Thyroid gland (tissue), 4 donors: ENCODE data around the gene BRS3. TPM values are rescaled to one million over a fixed set of nuclear protein-coding genes. Genes with fewer than 3 reads are reported as not detected.
A peak's percentile ranks its signal among the peaks of the same experiment; 100 is the strongest.

Experiments
- DNase-seq, 2 donors: peaks; one replicate each; pipeline ENCODE4 v3.0.0-alpha.2; 2019
- H3K27ac ChIP-seq, 3 donors: fragments of 200-600 bp; sonication (generic); 1 replicate in 2 of 3; 2 replicates in 1 of 3; pipeline ENCODE4 v1.5.1; 2016 to 2019; ENCODE audit warnings: mild to moderate bottlenecking in 1 of 3, moderate library complexity in 1 of 3
- H3K27me3 ChIP-seq: fragments of 200-600 bp; sonication (generic); one replicate; pipeline ENCODE4 v1.5.1; 2019
- H3K36me3 ChIP-seq, 2 donors: fragments of 200-600 bp; sonication (generic); one replicate each; pipeline ENCODE4 v1.5.1; 2016 to 2019
- H3K4me1 ChIP-seq, 2 donors: fragments of 200-600 bp; sonication (generic); one replicate each; pipeline ENCODE4 v1.5.1; 2017 to 2019
- H3K4me3 ChIP-seq, 3 donors: fragments of 200-600 bp; sonication (generic); replicated peaks in 1 of 3; 1 replicate in 2 of 3; 2 replicates in 1 of 3; pipeline ENCODE4 v1.5.1; 2016; ENCODE audit warnings: mild to moderate bottlenecking in 1 of 3
- H3K9me3 ChIP-seq: fragments of 200-600 bp; sonication (generic); one replicate; pipeline ENCODE4 v1.5.1; 2017
- POLR2A ChIP-seq, 2 donors: fragments of 450-650 bp; IDR thresholded peaks; one replicate each; pipeline ENCODE4 v1.6.1; 2017; ENCODE audit warnings: antibody characterized with exemption in 2 of 2, mild to moderate bottlenecking in 2 of 2, moderate library complexity in 1 of 2
- WGBS, 2 donors: methylation state at CpG; one replicate each; pipeline ENCODE4 v1.1.5; 2017; 5-methylcytosine and 5-hydroxymethylcytosine counted together
- intact Hi-C: fragments of 100-400 bp; cut with DNase I; formaldehyde crosslinking; loops from one replicate; pipeline ENCODE4 v1.15.1; 2023
- total RNA-seq, 4 donors: library from RNA; depleted of rRNA; stranded (reverse); fragments of >200 nt; gene quantifications; one replicate each; pipeline ENCODE4 v1.2.3, GENCODE V29; 2016
- TF ChIP-seq, protein P1 (sequence below), 6 experiments: fragments of 200-600 bp in 3 of 6; fragments of 450-650 bp in 3 of 6; sonication (generic) in 3 of 6; IDR thresholded peaks; one replicate each; pipeline ENCODE4 v1.5.1; 2016 to 2019; ENCODE audit warnings: antibody characterized with exemption in 6 of 6, mild to moderate bottlenecking in 2 of 6, inconsistent platforms in 1 of 6, moderate library complexity in 1 of 6

Gene BRS3
- total RNA-seq, 4 donors from 2014 or later = not detected

DNA sequence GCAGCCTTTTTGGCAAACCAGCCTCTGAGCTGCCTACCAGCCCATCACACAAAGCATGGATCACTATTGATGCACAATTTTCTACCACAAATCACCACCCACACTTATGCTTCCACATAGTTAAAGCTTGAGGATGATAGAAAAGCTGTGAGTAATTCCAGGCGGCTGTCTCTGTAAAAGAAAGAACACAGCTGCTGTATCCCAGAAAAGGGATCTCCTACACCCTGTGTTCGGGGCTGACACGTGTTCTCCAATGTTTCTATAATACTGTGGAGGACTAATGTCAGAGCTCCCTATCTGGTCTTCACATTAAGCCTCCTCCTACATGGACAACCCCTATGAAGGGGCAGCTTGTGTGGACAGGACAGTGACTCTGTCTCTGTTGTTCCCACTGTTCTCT is 12.5 kb upstream of the BRS3 start:
- intact Hi-C loops = no loop called here
- WGBS, 2 donors = 90 to 100% methylated on average over 1 to 3 of the region's 3 CpGs
- H3K9me3 ChIP-seq = no peaks in the 10 kb centered on the region
- no peaks in the 10 kb centered on the region for H3K27me3 ChIP-seq
- no peak overlapping the region for H3K4me3 ChIP-seq
- no peaks in the 10 kb centered on the region for H3K36me3 ChIP-seq
- no peak for DNase-seq
- no peak for TF ChIP-seq POLR2A (IDR thresholded peaks at IDR 0.05)
- TF ChIP-seq, protein P1, sequence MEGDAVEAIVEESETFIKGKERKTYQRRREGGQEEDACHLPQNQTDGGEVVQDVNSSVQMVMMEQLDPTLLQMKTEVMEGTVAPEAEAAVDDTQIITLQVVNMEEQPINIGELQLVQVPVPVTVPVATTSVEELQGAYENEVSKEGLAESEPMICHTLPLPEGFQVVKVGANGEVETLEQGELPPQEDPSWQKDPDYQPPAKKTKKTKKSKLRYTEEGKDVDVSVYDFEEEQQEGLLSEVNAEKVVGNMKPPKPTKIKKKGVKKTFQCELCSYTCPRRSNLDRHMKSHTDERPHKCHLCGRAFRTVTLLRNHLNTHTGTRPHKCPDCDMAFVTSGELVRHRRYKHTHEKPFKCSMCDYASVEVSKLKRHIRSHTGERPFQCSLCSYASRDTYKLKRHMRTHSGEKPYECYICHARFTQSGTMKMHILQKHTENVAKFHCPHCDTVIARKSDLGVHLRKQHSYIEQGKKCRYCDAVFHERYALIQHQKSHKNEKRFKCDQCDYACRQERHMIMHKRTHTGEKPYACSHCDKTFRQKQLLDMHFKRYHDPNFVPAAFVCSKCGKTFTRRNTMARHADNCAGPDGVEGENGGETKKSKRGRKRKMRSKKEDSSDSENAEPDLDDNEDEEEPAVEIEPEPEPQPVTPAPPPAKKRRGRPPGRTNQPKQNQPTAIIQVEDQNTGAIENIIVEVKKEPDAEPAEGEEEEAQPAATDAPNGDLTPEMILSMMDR (IDR thresholded peaks at IDR 0.05) = no peak
- H3K27ac ChIP-seq = no peak overlapping the region
- peaks cover 16 to 28% of the 10 kb centered on the region in 2 donors for H3K4me1 ChIP-seq

DNA sequence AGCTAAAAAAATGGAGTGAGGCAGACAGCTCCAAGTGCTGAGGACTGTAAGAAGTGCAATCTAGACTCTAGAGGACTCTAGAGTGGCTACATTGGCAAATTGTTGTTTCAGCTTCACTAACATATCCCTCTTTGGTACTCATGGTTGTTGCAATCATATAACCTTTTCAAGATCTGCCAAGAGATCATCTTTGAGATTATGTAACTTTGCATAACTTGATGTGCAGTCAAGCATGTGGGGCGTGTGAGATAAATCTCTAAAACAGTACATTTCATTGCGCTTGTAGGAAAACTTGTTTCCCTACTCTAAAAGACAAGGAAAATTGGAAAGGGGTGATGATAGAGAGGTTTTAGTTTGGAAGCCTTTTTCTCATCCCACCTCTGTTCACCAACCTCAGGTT is 11.2 kb upstream of the BRS3 start:
- TF ChIP-seq, protein P1 (IDR thresholded peaks at IDR 0.05) = no peak
- TF ChIP-seq POLR2A (IDR thresholded peaks at IDR 0.05) = no peak
- H3K4me1 ChIP-seq = peaks cover 28 to 40% of the 10 kb centered on the region in 2 donors
- H3K9me3 ChIP-seq = no peaks in the 10 kb centered on the region
- DNase-seq = no peak
- WGBS, 2 donors = 37 to 63% methylated on average over 2 of the region's 2 CpGs
- H3K27ac ChIP-seq = peak overlapping the region in 1 of 3 donors; percentile 5
- no peaks in the 10 kb centered on the region for H3K27me3 ChIP-seq
- H3K4me3 ChIP-seq = no peak overlapping the region
- H3K36me3 ChIP-seq = no peaks in the 10 kb centered on the region
- intact Hi-C loops = no loop called here

DNA sequence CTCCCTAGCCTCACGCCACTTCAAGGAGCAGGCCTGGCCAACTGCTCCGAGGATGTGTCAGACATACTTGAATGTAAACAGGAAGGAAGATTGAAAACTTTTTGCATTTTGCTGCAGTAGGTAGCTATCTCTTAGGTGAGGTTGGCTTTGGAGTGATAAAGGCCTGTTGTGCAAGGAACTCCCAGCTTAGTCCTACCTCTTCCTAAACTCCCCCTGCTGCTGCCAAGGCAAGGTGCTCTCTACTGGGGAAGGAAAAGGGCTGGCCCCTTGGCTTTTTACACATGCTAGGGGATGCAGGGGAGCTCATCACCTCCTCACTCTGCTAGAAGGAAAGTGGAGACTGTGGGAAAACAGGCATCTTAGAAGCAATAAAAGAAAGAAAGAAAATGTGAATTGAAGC is 10.7 kb upstream of the BRS3 start:
- H3K36me3 ChIP-seq = no peaks in the 10 kb centered on the region
- H3K4me1 ChIP-seq = peaks cover 34 to 46% of the 10 kb centered on the region in 2 donors
- intact Hi-C loops = no loop called here
- H3K27me3 ChIP-seq = no peaks in the 10 kb centered on the region
- no peak for DNase-seq
- H3K4me3 ChIP-seq = no peak overlapping the region
- WGBS, 2 donors = 49 to 75% methylated on average over 2 of the region's 2 CpGs
- peak overlapping the region in 1 of 3 donors; percentile 5 for H3K27ac ChIP-seq
- H3K9me3 ChIP-seq = no peaks in the 10 kb centered on the region
- TF ChIP-seq, protein P1 (IDR thresholded peaks at IDR 0.05) = no peak
- TF ChIP-seq POLR2A (IDR thresholded peaks at IDR 0.05) = no peak

DNA sequence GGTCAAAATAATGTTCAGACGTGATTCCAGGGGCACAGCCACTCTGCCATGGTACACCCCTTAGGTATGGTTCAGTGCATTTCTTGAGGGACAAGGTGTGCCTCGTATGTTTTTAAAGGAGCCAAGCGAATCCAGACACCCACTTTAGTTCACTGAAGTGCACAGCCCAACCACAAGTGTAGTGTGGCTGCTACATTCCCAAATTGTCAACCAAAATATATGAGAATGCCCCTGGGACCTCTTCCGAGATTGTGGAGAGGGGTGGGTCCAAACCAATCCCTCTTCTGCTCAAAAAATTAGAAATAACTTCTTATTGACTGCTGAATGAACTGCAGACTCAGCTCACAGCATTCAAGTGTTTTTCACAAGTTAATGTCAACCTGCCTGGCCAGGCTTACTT is 7.4 kb upstream of the BRS3 start:
- Histone ChIP-seq H3K9me3 (no peaks in the 10 kb centered on the region), H3K36me3 (no peaks in the 10 kb centered on the region), H3K4me1 (peaks cover 40 to 48% of the 10 kb centered on the region in 2 donors), H3K27ac (peak overlapping the region; percentile 41 to 65 (median 63)), H3K27me3 (no peaks in the 10 kb centered on the region), H3K4me3 (no peak overlapping the region)
- TF ChIP-seq POLR2A (IDR thresholded peaks at IDR 0.05) = peak in 1 of 2 donors; percentile 7
- TF ChIP-seq, protein P1 (IDR thresholded peaks at IDR 0.05) = no peak
- intact Hi-C loops = no loop called here
- WGBS, 2 donors = 5 to 12% methylated on average over 4 of the region's 4 CpGs
- DNase-seq = peak; percentile 63 to 69

DNA sequence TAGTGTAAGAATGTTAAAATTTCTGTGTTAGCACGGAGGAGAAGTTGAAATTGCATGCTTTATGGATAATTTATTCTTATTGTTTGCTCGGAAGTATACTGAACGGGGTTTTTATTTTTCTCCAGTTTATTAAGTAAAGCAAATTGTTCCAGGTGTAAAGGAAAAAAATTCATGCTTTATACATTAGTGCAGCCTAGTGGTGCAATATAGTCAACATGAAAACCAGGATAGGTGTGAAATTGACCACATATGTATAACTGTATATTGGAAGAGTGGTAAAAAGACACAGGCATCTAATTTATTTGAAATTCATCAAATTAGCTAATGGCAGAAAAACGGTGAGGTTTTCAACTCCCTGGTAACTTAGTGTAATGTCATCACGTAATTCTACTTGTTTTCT is 959 bp downstream of the BRS3 start:
- Histone ChIP-seq H3K9me3 (no peaks in the 10 kb centered on the region), H3K27ac (no peak overlapping the region), H3K27me3 (no peaks in the 10 kb centered on the region), H3K4me3 (no peak overlapping the region), H3K36me3 (no peaks in the 10 kb centered on the region), H3K4me1 (peaks cover 4 to 10% of the 10 kb centered on the region in 2 donors)
- intact Hi-C loops = no loop called here
- TF ChIP-seq, protein P1 (IDR thresholded peaks at IDR 0.05) = no peak
- TF ChIP-seq POLR2A (IDR thresholded peaks at IDR 0.05) = no peak
- 60 to 63% methylated on average over 5 of the region's 5 CpGs for WGBS, 2 donors
- DNase-seq = no peak
